GM10266 (cell line): ENCODE results near the gene FBXO41.

ENCODE experiments used
- DNase-seq: peaks from one replicate; pipeline ENCODE4 v3.0.0; 2012; ENCODE audit errors: extremely low spot score
- TF ChIP-seq, protein P1 (sequence below): IDR thresholded peaks from 2 replicates; pipeline ENCODE4 v1.5.1; 2012; ENCODE audit warnings: mild to moderate bottlenecking, low read depth; ENCODE audit not compliant: control insufficient read depth, insufficient read depth; ENCODE audit errors: missing control alignments

The FBXO41 gene

GRCh38 chr2:73255907-73256617, 28.2 kb downstream of the FBXO41 start:
- no peak for DNase-seq
- TF ChIP-seq, protein P1, sequence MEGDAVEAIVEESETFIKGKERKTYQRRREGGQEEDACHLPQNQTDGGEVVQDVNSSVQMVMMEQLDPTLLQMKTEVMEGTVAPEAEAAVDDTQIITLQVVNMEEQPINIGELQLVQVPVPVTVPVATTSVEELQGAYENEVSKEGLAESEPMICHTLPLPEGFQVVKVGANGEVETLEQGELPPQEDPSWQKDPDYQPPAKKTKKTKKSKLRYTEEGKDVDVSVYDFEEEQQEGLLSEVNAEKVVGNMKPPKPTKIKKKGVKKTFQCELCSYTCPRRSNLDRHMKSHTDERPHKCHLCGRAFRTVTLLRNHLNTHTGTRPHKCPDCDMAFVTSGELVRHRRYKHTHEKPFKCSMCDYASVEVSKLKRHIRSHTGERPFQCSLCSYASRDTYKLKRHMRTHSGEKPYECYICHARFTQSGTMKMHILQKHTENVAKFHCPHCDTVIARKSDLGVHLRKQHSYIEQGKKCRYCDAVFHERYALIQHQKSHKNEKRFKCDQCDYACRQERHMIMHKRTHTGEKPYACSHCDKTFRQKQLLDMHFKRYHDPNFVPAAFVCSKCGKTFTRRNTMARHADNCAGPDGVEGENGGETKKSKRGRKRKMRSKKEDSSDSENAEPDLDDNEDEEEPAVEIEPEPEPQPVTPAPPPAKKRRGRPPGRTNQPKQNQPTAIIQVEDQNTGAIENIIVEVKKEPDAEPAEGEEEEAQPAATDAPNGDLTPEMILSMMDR, result no peak

- TF ChIP-seq, protein P1, result no peak
- DNase-seq, result no peak
Measured at GRCh38 chr2:73255007-73255644, 29.2 kb downstream of the FBXO41 start.

DNA sequence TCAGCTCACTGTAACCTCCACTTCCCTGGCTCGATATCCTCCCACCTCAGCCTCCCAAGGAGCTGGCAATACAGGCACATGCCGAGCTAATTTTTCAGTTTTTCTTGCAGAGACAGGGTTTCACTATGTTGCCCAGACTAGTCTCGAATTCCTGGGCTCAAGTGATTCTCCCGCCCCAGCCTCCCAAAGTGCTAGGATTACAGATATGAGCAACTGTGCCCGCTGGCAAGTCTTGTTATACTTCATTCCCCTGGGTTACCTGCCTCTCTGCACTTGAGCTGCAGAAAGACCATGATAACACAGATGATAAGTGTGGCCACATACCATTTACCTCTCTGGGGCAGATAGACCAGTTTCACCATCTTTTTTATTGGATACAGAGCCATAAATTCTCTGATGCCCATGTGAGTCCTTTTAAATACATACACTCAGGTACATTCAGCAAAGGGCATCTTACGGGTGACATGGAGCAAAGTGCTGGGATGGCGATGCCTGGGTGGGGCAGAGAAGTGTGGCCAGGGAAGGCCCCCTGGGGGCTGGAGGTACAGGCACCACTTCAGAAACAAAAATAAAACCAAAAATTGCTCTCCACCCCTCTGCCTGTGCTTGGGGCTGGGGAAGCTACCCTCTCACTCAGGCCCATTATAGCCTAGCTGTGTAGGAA, 29.8 kb downstream of the FBXO41 start:
- no peak for DNase-seq
- TF ChIP-seq, protein P1, result no peak

DNA sequence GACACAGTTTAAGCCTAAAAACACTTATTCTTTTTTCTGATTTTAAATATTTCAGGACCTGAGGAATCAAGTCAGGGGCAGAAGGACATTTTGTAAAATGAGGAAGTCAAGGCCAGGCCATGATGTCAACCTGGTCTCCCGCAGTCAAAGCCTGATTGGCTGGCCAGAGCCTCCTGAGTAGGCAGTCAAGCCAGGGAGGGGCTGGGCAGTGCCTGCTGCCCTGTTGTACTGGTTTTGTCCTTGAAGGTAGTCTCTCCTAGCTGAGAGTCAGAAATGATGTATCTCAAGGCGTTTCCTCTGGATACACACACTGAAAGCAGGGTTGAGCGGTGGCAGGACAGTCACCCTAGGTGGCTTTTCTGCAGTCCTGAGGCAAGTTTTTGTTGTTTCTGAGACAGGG, 30.4 kb downstream of the FBXO41 start:
- DNase-seq, result no peak
- TF ChIP-seq, protein P1, result no peak

- TF ChIP-seq, protein P1, result no peak
- DNase-seq, result no peak
Measured at GRCh38 chr2:73253400-73253799, 30.9 kb downstream of the FBXO41 start.

DNA sequence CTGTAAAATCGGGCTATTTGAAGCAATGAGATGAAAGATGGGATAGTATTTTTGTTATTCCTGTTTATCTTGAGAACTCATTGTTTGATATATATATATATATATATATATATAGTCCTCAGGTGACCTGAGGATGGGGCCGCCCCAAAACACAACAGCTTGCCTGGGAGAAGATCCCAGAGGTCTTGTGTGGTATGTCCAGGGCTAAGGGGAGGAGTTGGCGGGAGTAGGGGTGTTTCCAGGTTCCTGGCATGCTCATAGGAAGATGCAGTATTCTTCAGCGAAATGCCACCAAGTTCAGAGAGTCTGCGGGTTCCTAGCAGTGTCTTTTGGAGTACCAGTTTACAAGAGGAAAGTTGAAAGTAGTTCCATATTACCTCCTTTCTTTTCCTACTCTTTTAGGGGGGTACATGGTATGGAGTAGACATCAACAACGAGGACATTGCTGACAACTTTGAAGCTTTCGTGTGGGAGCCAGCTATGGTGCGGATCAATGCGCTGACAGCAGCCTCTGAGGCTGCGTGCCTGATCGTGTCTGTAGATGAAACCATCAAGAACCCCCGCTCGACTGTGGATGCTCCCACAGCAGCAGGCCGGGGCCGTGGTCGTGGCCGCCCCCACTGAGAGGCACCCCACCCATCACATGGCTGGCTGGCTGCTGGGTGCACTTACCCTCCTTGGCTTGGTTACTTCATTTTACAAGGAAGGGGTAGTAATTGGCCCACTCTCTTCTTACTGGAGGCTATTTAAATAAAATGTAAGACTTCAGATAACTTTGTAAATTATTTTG, 31.8 kb downstream of the FBXO41 start:
- TF ChIP-seq, protein P1, result no peak
- no peak for DNase-seq
